GM23338 (cell line): Measurements from ENCODE around the gene SRGN.

Experiments
- CREB1 ChIP-seq: fragments of 250-450 bp; sonication (Bioruptor Pico); IDR thresholded peaks from 2 replicates; pipeline ENCODE4 v1.5.0; 2020; ENCODE audit warnings: low read depth, mild to moderate bottlenecking, moderate library complexity
- EZH2 ChIP-seq: fragments of 200-600 bp; sonication (generic); IDR thresholded peaks from one replicate; pipeline ENCODE4 v1.8.0; 2017; ENCODE audit warnings: antibody characterized with exemption, mild to moderate bottlenecking, low read depth; ENCODE audit not compliant: unreplicated experiment
- EZH2phosphoT487 ChIP-seq: fragments of 200-600 bp; sonication (generic); IDR thresholded peaks from one replicate; pipeline ENCODE4 v1.8.1; 2018; ENCODE audit warnings: antibody characterized with exemption; ENCODE audit not compliant: unreplicated experiment
- JUNB ChIP-seq: IDR thresholded peaks from one replicate; pipeline ENCODE4 v1.6.1; 2016; ENCODE audit warnings: antibody characterized with exemption; ENCODE audit not compliant: unreplicated experiment
- NANOG ChIP-seq: IDR thresholded peaks from 2 replicates; pipeline ENCODE4 v1.6.1; 2016; ENCODE audit warnings: antibody characterized with exemption, borderline replicate concordance
- POLR2AphosphoS5 ChIP-seq: IDR thresholded peaks from 2 replicates; pipeline ENCODE4 v1.6.1; 2016; ENCODE audit warnings: antibody characterized with exemption, low read depth
- STAT1 ChIP-seq: IDR thresholded peaks from one replicate; pipeline ENCODE4 v1.6.1; 2016; ENCODE audit warnings: antibody characterized with exemption; ENCODE audit not compliant: unreplicated experiment
- ZNF114 ChIP-seq: fragments of 250-450 bp; sonication (Bioruptor Pico); IDR thresholded peaks from 2 replicates; pipeline ENCODE4 v1.5.0; 2020; ENCODE audit warnings: mild to moderate bottlenecking, moderate library complexity
- ZNF331 ChIP-seq: fragments of 250-450 bp; sonication (Bioruptor Pico); IDR thresholded peaks from 2 replicates; pipeline ENCODE4 v1.5.0; 2020; ENCODE audit warnings: low read depth, mild to moderate bottlenecking, moderate library complexity
- TF ChIP-seq, protein P1 (sequence below): IDR thresholded peaks from one replicate; pipeline ENCODE4 v1.6.1; 2018; ENCODE audit warnings: antibody characterized with exemption; ENCODE audit not compliant: unreplicated experiment
- TF ChIP-seq, protein P2 (sequence below), 2 experiments: fragments of 200-600 bp in 1 of 2; sonication (generic) in 1 of 2; conservative IDR thresholded peaks; 2 replicates each; pipeline versions ENCODE4 v1.5.1 to v1.6.1; 2016 to 2017; ENCODE audit warnings: antibody characterized with exemption in 2 of 2, low read depth in 2 of 2, mild to moderate bottlenecking in 2 of 2, moderate library complexity in 1 of 2
- TF ChIP-seq, protein P3 (sequence below): IDR thresholded peaks from 2 replicates; pipeline ENCODE4 v1.6.1; 2016; ENCODE audit warnings: antibody characterized with exemption
- TF ChIP-seq, protein P4 (sequence below): fragments of 250-450 bp; sonication (Bioruptor Pico); IDR thresholded peaks from 2 replicates; pipeline ENCODE4 v1.5.0; 2020; ENCODE audit warnings: mild to moderate bottlenecking, moderate library complexity

DNA sequence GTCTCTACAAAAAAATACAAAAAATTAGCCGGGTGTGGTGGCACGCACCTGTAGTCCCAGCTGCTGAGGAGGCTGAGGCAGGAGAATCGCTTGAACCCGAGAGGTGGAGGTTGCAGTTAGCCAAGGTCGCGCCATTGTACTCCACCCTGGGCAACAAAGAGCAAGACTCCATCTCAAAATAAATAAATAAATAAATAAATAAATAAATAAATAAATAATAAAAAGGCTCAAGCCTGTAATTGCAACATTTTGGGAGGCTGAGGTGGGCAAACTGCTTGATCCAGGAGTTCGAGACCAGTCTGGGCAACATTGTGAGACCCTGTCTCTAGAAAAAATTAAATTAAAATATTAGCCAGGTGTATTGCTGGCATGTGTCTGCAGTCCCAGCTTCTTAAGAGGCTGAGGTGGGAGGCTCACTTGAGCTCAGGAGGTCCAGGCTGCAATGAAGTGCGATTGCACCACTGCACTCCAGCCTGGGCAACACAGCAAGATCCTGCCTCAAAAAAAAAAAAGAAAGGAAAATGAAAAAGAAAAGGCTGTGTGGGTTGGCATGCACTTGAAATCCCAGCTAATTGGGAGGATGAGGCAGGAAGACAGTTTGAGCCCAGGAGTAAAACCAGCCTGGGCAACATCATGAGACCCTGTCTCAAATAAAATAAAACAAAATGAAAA lies 27.6 kb upstream of the SRGN start:
- TF ChIP-seq, protein P1, sequence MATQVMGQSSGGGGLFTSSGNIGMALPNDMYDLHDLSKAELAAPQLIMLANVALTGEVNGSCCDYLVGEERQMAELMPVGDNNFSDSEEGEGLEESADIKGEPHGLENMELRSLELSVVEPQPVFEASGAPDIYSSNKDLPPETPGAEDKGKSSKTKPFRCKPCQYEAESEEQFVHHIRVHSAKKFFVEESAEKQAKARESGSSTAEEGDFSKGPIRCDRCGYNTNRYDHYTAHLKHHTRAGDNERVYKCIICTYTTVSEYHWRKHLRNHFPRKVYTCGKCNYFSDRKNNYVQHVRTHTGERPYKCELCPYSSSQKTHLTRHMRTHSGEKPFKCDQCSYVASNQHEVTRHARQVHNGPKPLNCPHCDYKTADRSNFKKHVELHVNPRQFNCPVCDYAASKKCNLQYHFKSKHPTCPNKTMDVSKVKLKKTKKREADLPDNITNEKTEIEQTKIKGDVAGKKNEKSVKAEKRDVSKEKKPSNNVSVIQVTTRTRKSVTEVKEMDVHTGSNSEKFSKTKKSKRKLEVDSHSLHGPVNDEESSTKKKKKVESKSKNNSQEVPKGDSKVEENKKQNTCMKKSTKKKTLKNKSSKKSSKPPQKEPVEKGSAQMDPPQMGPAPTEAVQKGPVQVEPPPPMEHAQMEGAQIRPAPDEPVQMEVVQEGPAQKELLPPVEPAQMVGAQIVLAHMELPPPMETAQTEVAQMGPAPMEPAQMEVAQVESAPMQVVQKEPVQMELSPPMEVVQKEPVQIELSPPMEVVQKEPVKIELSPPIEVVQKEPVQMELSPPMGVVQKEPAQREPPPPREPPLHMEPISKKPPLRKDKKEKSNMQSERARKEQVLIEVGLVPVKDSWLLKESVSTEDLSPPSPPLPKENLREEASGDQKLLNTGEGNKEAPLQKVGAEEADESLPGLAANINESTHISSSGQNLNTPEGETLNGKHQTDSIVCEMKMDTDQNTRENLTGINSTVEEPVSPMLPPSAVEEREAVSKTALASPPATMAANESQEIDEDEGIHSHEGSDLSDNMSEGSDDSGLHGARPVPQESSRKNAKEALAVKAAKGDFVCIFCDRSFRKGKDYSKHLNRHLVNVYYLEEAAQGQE = no peak
- TF ChIP-seq, protein P2, sequence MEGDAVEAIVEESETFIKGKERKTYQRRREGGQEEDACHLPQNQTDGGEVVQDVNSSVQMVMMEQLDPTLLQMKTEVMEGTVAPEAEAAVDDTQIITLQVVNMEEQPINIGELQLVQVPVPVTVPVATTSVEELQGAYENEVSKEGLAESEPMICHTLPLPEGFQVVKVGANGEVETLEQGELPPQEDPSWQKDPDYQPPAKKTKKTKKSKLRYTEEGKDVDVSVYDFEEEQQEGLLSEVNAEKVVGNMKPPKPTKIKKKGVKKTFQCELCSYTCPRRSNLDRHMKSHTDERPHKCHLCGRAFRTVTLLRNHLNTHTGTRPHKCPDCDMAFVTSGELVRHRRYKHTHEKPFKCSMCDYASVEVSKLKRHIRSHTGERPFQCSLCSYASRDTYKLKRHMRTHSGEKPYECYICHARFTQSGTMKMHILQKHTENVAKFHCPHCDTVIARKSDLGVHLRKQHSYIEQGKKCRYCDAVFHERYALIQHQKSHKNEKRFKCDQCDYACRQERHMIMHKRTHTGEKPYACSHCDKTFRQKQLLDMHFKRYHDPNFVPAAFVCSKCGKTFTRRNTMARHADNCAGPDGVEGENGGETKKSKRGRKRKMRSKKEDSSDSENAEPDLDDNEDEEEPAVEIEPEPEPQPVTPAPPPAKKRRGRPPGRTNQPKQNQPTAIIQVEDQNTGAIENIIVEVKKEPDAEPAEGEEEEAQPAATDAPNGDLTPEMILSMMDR (conservative IDR thresholded peaks at IDR 0.05; ENCODE audit: low read depth in 2 of 2) = no peak
- TF ChIP-seq POLR2AphosphoS5 = no peak
- no peak for TF ChIP-seq EZH2
- TF ChIP-seq ZNF114 (CRISPR knock-in tag) = no peak
- TF ChIP-seq EZH2phosphoT487 = no peak
- TF ChIP-seq, protein P3, sequence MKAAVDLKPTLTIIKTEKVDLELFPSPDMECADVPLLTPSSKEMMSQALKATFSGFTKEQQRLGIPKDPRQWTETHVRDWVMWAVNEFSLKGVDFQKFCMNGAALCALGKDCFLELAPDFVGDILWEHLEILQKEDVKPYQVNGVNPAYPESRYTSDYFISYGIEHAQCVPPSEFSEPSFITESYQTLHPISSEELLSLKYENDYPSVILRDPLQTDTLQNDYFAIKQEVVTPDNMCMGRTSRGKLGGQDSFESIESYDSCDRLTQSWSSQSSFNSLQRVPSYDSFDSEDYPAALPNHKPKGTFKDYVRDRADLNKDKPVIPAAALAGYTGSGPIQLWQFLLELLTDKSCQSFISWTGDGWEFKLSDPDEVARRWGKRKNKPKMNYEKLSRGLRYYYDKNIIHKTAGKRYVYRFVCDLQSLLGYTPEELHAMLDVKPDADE = no peak
- no peak for TF ChIP-seq STAT1
- no peak for TF ChIP-seq JUNB
- no peak for TF ChIP-seq CREB1
- no peak for TF ChIP-seq NANOG
- TF ChIP-seq, protein P4, sequence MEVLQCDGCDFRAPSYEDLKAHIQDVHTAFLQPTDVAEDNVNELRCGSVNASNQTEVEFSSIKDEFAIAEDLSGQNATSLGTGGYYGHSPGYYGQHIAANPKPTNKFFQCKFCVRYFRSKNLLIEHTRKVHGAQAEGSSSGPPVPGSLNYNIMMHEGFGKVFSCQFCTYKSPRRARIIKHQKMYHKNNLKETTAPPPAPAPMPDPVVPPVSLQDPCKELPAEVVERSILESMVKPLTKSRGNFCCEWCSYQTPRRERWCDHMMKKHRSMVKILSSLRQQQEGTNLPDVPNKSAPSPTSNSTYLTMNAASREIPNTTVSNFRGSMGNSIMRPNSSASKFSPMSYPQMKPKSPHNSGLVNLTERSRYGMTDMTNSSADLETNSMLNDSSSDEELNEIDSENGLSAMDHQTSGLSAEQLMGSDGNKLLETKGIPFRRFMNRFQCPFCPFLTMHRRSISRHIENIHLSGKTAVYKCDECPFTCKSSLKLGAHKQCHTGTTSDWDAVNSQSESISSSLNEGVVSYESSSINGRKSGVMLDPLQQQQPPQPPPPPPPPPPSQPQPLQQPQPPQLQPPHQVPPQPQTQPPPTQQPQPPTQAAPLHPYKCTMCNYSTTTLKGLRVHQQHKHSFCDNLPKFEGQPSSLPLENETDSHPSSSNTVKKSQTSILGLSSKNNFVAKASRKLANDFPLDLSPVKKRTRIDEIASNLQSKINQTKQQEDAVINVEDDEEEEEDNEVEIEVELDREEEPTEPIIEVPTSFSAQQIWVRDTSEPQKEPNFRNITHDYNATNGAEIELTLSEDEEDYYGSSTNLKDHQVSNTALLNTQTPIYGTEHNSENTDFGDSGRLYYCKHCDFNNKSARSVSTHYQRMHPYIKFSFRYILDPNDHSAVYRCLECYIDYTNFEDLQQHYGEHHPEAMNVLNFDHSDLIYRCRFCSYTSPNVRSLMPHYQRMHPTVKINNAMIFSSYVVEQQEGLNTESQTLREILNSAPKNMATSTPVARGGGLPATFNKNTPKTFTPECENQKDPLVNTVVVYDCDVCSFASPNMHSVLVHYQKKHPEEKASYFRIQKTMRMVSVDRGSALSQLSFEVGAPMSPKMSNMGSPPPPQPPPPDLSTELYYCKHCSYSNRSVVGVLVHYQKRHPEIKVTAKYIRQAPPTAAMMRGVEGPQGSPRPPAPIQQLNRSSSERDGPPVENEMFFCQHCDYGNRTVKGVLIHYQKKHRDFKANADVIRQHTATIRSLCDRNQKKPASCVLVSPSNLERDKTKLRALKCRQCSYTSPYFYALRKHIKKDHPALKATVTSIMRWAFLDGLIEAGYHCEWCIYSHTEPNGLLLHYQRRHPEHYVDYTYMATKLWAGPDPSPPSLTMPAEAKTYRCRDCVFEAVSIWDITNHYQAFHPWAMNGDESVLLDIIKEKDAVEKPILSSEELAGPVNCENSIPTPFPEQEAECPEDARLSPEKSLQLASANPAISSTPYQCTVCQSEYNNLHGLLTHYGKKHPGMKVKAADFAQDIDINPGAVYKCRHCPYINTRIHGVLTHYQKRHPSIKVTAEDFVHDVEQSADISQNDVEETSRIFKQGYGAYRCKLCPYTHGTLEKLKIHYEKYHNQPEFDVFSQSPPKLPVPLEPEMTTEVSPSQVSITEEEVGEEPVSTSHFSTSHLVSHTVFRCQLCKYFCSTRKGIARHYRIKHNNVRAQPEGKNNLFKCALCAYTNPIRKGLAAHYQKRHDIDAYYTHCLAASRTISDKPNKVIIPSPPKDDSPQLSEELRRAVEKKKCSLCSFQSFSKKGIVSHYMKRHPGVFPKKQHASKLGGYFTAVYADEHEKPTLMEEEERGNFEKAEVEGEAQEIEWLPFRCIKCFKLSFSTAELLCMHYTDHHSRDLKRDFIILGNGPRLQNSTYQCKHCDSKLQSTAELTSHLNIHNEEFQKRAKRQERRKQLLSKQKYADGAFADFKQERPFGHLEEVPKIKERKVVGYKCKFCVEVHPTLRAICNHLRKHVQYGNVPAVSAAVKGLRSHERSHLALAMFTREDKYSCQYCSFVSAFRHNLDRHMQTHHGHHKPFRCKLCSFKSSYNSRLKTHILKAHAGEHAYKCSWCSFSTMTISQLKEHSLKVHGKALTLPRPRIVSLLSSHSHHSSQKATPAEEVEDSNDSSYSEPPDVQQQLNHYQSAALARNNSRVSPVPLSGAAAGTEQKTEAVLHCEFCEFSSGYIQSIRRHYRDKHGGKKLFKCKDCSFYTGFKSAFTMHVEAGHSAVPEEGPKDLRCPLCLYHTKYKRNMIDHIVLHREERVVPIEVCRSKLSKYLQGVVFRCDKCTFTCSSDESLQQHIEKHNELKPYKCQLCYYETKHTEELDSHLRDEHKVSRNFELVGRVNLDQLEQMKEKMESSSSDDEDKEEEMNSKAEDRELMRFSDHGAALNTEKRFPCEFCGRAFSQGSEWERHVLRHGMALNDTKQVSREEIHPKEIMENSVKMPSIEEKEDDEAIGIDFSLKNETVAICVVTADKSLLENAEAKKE (CRISPR knock-in tag) = no peak
- TF ChIP-seq ZNF331 (CRISPR knock-in tag) = no peak
